ENCODE data around the gene GALE.
A peak's percentile ranks its signal among the peaks of the same experiment; 100 is the strongest.

GALE gene

GRCh38 chr1:23807453-23807852 lies 6.9 kb upstream of the GALE start:
- Histone ChIP-seq H3K27ac (ENCODE audit: low read length) (no peak overlapping the region), H2AFZ (ENCODE audit: low read depth, low read length) (no peak overlapping the region), H3K4me1 (ENCODE audit: low read length) (peaks cover 31% of the 10 kb centered on the region), H4K20me1 (ENCODE audit: insufficient read depth, low read length) (no peaks in the 10 kb centered on the region), H3K79me2 (ENCODE audit: low read length) (no peaks in the 10 kb centered on the region), H3K9me3 (ENCODE audit: insufficient read depth, low read length) (no peaks in the 10 kb centered on the region), H3K27me3 (ENCODE audit: low read depth, low read length) (no peaks in the 10 kb centered on the region), H3K36me3 (replicated peaks; ENCODE audit: low read depth, low read length) (no peaks in the 10 kb centered on the region), H3K4me3 (ENCODE audit: low read length) (no peak overlapping the region), H3K4me2 (ENCODE audit: low read length) (no peak overlapping the region), H3K9ac (ENCODE audit: low read length) (no peak overlapping the region)
- no peak for TF ChIP-seq EZH2phosphoT487 (IDR thresholded peaks at IDR 0.05; ENCODE audit: low read depth)
- no peak for TF ChIP-seq CTCF (IDR thresholded peaks at IDR 0.05; ENCODE audit: low read depth, low read length)

- H4K20me1 ChIP-seq (ENCODE audit: insufficient read depth, low read length), result no peaks in the 10 kb centered on the region
- H3K27ac ChIP-seq (ENCODE audit: low read length), result no peak overlapping the region
- TF ChIP-seq CTCF (IDR thresholded peaks at IDR 0.05; ENCODE audit: low read depth, low read length) (no peak), EZH2phosphoT487 (IDR thresholded peaks at IDR 0.05; ENCODE audit: low read depth) (no peak)
- no peak overlapping the region for H3K4me3 ChIP-seq (ENCODE audit: low read length)
- no peak overlapping the region for H2AFZ ChIP-seq (ENCODE audit: low read depth, low read length)
- no peaks in the 10 kb centered on the region for H3K79me2 ChIP-seq (ENCODE audit: low read length)
- H3K36me3 ChIP-seq (replicated peaks; ENCODE audit: low read depth, low read length), result no peaks in the 10 kb centered on the region
- H3K4me1 ChIP-seq (ENCODE audit: low read length), result peaks cover 22% of the 10 kb centered on the region
- H3K27me3 ChIP-seq (ENCODE audit: low read depth, low read length), result no peaks in the 10 kb centered on the region
- H3K4me2 ChIP-seq (ENCODE audit: low read length), result no peak overlapping the region
- H3K9ac ChIP-seq (ENCODE audit: low read length), result no peak overlapping the region
- no peaks in the 10 kb centered on the region for H3K9me3 ChIP-seq (ENCODE audit: insufficient read depth, low read length)
These were observed 5.7 kb upstream of the GALE start for GRCh38 chr1:23806280-23806679.

- no peaks in the 10 kb centered on the region for H3K9me3 ChIP-seq (ENCODE audit: insufficient read depth, low read length)
- no peak overlapping the region for H3K9ac ChIP-seq (ENCODE audit: low read length)
- no peaks in the 10 kb centered on the region for H4K20me1 ChIP-seq (ENCODE audit: insufficient read depth, low read length)
- no peak overlapping the region for H3K4me3 ChIP-seq (ENCODE audit: low read length)
- peaks cover 11% of the 10 kb centered on the region for H3K4me1 ChIP-seq (ENCODE audit: low read length)
- H3K27ac ChIP-seq (ENCODE audit: low read length), result no peak overlapping the region
- no peak overlapping the region for H2AFZ ChIP-seq (ENCODE audit: low read depth, low read length)
- no peaks in the 10 kb centered on the region for H3K27me3 ChIP-seq (ENCODE audit: low read depth, low read length)
- no peaks in the 10 kb centered on the region for H3K36me3 ChIP-seq (replicated peaks; ENCODE audit: low read depth, low read length)
- no peak for TF ChIP-seq EZH2phosphoT487 (IDR thresholded peaks at IDR 0.05; ENCODE audit: low read depth)
- no peak for TF ChIP-seq CTCF (IDR thresholded peaks at IDR 0.05; ENCODE audit: low read depth, low read length)
- H3K4me2 ChIP-seq (ENCODE audit: low read length), result no peak overlapping the region
- H3K79me2 ChIP-seq (ENCODE audit: low read length), result peaks cover 2% of the 10 kb centered on the region; the same call in 1 of the 2 replicates
These were observed 4.5 kb upstream of the GALE start for GRCh38 chr1:23805025-23805424.

GRCh38 chr1:23804183-23804835 lies 3.8 kb upstream of the GALE start:
- H3K79me2 ChIP-seq (ENCODE audit: low read length), result peaks cover 7% of the 10 kb centered on the region; the same call in 1 of the 2 replicates
- peaks cover 8% of the 10 kb centered on the region for H3K4me1 ChIP-seq (ENCODE audit: low read length)
- no peaks in the 10 kb centered on the region for H4K20me1 ChIP-seq (ENCODE audit: insufficient read depth, low read length)
- H3K4me2 ChIP-seq (ENCODE audit: low read length), result no peak overlapping the region
- H3K27me3 ChIP-seq (ENCODE audit: low read depth, low read length), result no peaks in the 10 kb centered on the region
- TF ChIP-seq CTCF (IDR thresholded peaks at IDR 0.05; ENCODE audit: low read depth, low read length) (peak; percentile 11; the same call in 1 of the 2 replicates), EZH2phosphoT487 (IDR thresholded peaks at IDR 0.05; ENCODE audit: low read depth) (no peak)
- no peak overlapping the region for H3K27ac ChIP-seq (ENCODE audit: low read length)
- no peaks in the 10 kb centered on the region for H3K36me3 ChIP-seq (replicated peaks; ENCODE audit: low read depth, low read length)
- H3K4me3 ChIP-seq (ENCODE audit: low read length), result no peak overlapping the region
- H2AFZ ChIP-seq (ENCODE audit: low read depth, low read length), result no peak overlapping the region
- no peaks in the 10 kb centered on the region for H3K9me3 ChIP-seq (ENCODE audit: insufficient read depth, low read length)
- H3K9ac ChIP-seq (ENCODE audit: low read length), result no peak overlapping the region

All from OCI-LY3 (cell line).